ENCODE measurements around the gene RIN2. TPM values are rescaled to one million over a fixed set of nuclear protein-coding genes. Genes with fewer than 3 reads are reported as not detected.

Gene RIN2
- polyA plus RNA-seq, 1 donor (not counting 4 experiments of a cell fraction or from before 2014, with no cell fraction given): 40.1 TPM

DNA sequence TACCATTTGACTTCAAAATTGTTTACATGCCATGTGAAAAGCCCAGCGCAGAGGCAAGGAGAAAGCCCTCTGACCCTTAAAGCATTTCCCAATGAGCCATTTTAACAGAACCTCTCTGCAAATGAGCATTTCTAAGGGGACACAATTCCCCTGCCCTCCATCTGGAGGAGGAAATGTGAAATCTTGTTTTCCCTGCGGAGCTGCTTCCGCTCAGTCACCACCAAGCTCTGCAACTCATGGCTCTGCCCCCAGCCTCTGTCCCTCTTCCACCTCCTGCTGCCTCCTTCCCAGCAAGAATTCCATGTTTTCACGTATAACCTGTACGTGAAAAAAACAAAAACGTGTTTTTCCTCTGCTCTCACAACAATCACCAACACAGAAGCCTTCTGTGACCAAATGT lies 12.3 kb downstream of the RIN2 start:
- no peaks in the 10 kb centered on the region for H3K4me1 ChIP-seq (ENCODE audit: control insufficient read depth, extremely low read depth, insufficient read depth, low read length)
- FAIRE-seq: no peak
- dilution Hi-C loops (cut with MboI; ENCODE audit: extremely low pct_ligation_motif_present, low sequenced_read_pairs): no loop called here

DNA sequence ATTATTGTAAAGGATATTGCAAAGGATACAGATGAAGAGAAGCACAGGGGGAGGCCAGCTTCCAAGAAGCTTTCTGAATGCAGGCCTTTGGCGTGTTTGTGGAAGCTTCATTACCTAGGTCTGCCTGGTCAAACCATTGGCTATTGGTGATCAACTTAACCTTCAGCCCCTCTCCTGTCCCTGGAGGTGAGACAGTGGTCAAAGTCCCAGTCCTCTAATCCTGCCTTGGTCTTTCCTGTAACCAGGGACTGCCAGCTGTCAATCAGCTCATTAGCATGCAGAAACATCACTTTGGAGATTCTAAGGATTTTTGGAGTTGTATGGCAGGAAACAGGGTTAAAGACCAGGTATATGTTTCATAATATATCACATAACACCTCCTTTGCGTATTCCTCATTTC lies 13.0 kb downstream of the RIN2 start:
- Histone ChIP-seq H2AFZ (ENCODE audit: control insufficient read depth, low read length) (no peak overlapping the region), H3K4me3 (ENCODE audit: control insufficient read depth in 2 of 3, extremely low read depth in 1 of 3, insufficient read depth in 2 of 3, low read depth in 1 of 3, low read length in 3 of 3) (no peak overlapping the region), H4K20me1 (ENCODE audit: control insufficient read depth, extremely low read depth, insufficient read depth, low read length) (no peaks in the 10 kb centered on the region), H3K9me3 (ENCODE audit: control insufficient read depth, low read depth, low read length) (no peaks in the 10 kb centered on the region), H3K79me2 (ENCODE audit: control insufficient read depth, insufficient read depth, low read length) (no peaks in the 10 kb centered on the region), H3K4me2 (ENCODE audit: control insufficient read depth, extremely low read depth, insufficient read depth, low read depth, low read length) (no peak overlapping the region), H3K36me3 (ENCODE audit: control insufficient read depth in 2 of 2, extremely low read depth in 1 of 2, insufficient read depth in 2 of 2, low read length in 2 of 2) (no peaks in the 10 kb centered on the region), H3K4me1 (ENCODE audit: control insufficient read depth, extremely low read depth, insufficient read depth, low read length) (no peaks in the 10 kb centered on the region), H3K27ac (ENCODE audit: control insufficient read depth, insufficient read depth, low read length) (no peak overlapping the region), H3K9ac (ENCODE audit: control insufficient read depth, extremely low read depth, insufficient read depth, low read length) (no peak overlapping the region), H3K27me3 (ENCODE audit: control insufficient read depth, extremely low read depth, insufficient read depth, low read length) (no peaks in the 10 kb centered on the region), H3K9me1 (ENCODE audit: control insufficient read depth, extremely low read depth, insufficient read depth, low read length) (no peaks in the 10 kb centered on the region)
- FAIRE-seq (no peak), DNase-seq (ENCODE audit: low read depth, low spot score) (no peak)
- dilution Hi-C loops (cut with MboI; ENCODE audit: extremely low pct_ligation_motif_present, low sequenced_read_pairs): no loop called here
- TF ChIP-seq EZH2 (IDR thresholded peaks at IDR 0.05; ENCODE audit: low read length): no peak
- TF ChIP-seq, protein P1, sequence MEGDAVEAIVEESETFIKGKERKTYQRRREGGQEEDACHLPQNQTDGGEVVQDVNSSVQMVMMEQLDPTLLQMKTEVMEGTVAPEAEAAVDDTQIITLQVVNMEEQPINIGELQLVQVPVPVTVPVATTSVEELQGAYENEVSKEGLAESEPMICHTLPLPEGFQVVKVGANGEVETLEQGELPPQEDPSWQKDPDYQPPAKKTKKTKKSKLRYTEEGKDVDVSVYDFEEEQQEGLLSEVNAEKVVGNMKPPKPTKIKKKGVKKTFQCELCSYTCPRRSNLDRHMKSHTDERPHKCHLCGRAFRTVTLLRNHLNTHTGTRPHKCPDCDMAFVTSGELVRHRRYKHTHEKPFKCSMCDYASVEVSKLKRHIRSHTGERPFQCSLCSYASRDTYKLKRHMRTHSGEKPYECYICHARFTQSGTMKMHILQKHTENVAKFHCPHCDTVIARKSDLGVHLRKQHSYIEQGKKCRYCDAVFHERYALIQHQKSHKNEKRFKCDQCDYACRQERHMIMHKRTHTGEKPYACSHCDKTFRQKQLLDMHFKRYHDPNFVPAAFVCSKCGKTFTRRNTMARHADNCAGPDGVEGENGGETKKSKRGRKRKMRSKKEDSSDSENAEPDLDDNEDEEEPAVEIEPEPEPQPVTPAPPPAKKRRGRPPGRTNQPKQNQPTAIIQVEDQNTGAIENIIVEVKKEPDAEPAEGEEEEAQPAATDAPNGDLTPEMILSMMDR (optimal IDR thresholded peaks at IDR 0.05 in 1 of 3, IDR thresholded peaks at IDR 0.05 in 1 of 3, conservative IDR thresholded peaks at IDR 0.05 in 1 of 3; ENCODE audit: extremely low read depth in 1 of 3, insufficient read depth in 2 of 3, low read length in 3 of 3): no peak

More for the DNA sequence above, 12.3 kb downstream of the RIN2 start:
- no peaks in the 10 kb centered on the region for H4K20me1 ChIP-seq (ENCODE audit: control insufficient read depth, extremely low read depth, insufficient read depth, low read length)
- no peaks in the 10 kb centered on the region for H3K79me2 ChIP-seq (ENCODE audit: control insufficient read depth, insufficient read depth, low read length)
- H3K27me3 ChIP-seq (ENCODE audit: control insufficient read depth, extremely low read depth, insufficient read depth, low read length): no peaks in the 10 kb centered on the region
- H3K4me3 ChIP-seq (ENCODE audit: control insufficient read depth in 2 of 3, extremely low read depth in 1 of 3, insufficient read depth in 2 of 3, low read depth in 1 of 3, low read length in 3 of 3): no peak overlapping the region
- H3K9ac ChIP-seq (ENCODE audit: control insufficient read depth, extremely low read depth, insufficient read depth, low read length): no peak overlapping the region
- no peaks in the 10 kb centered on the region for H3K36me3 ChIP-seq (ENCODE audit: control insufficient read depth in 2 of 2, extremely low read depth in 1 of 2, insufficient read depth in 2 of 2, low read length in 2 of 2)
- TF ChIP-seq, protein P1 (optimal IDR thresholded peaks at IDR 0.05 in 1 of 3, IDR thresholded peaks at IDR 0.05 in 1 of 3, conservative IDR thresholded peaks at IDR 0.05 in 1 of 3; ENCODE audit: extremely low read depth in 1 of 3, insufficient read depth in 2 of 3, low read length in 3 of 3): no peak
- no peak for TF ChIP-seq EZH2 (IDR thresholded peaks at IDR 0.05; ENCODE audit: low read length)
- no peaks in the 10 kb centered on the region for H3K9me1 ChIP-seq (ENCODE audit: control insufficient read depth, extremely low read depth, insufficient read depth, low read length)
- no peak overlapping the region for H3K27ac ChIP-seq (ENCODE audit: control insufficient read depth, insufficient read depth, low read length)
- H3K4me2 ChIP-seq (ENCODE audit: control insufficient read depth, extremely low read depth, insufficient read depth, low read depth, low read length): no peak overlapping the region
- H2AFZ ChIP-seq (ENCODE audit: control insufficient read depth, low read length): no peak overlapping the region
- H3K9me3 ChIP-seq (ENCODE audit: control insufficient read depth, low read depth, low read length): no peaks in the 10 kb centered on the region
- DNase-seq (ENCODE audit: low read depth, low spot score): no peak

All from keratinocyte (primary cell).